Skeletal muscle tissue (tissue), 4 donors: ENCODE measurements around the gene L1CAM. TPM values are rescaled to one million over a fixed set of nuclear protein-coding genes. Genes with fewer than 3 reads are reported as not detected.

Experiments used
- H3K27ac ChIP-seq: one replicate; pipeline ENCODE4 v1.7.0; 2013; ENCODE audit warnings: mild to moderate bottlenecking, low read depth, low read length, inconsistent platforms
- H3K27me3 ChIP-seq, 3 donors: one replicate each; pipeline ENCODE4 v1.7.0; 2013; ENCODE audit warnings: low read length in 3 of 3; ENCODE audit not compliant: control insufficient read depth in 3 of 3, insufficient read depth in 3 of 3
- H3K36me3 ChIP-seq, 3 donors: one replicate each; pipeline ENCODE4 v1.7.0; 2013; ENCODE audit warnings: low read length in 3 of 3; ENCODE audit not compliant: control insufficient read depth in 3 of 3, insufficient read depth in 3 of 3
- H3K4me1 ChIP-seq, 3 donors: one replicate each; pipeline ENCODE4 v1.7.0; 2013; ENCODE audit warnings: low read length in 3 of 3, mild to moderate bottlenecking in 3 of 3; ENCODE audit not compliant: control insufficient read depth in 3 of 3, insufficient read depth in 3 of 3
- H3K4me3 ChIP-seq, 3 donors: one replicate each; pipeline ENCODE4 v1.7.0; 2013; ENCODE audit warnings: low read length in 3 of 3
- H3K9ac ChIP-seq, 3 donors: one replicate each; pipeline ENCODE4 v1.7.0; 2013; ENCODE audit warnings: low read length in 3 of 3, mild to moderate bottlenecking in 3 of 3, moderate library complexity in 2 of 3, low read depth in 1 of 3
- H3K9me3 ChIP-seq, 3 donors: one replicate each; pipeline ENCODE4 v1.7.0; 2013; ENCODE audit warnings: low read length in 3 of 3; ENCODE audit not compliant: control insufficient read depth in 3 of 3
- total RNA-seq: library from RNA; depleted of rRNA; stranded (reverse); fragments of >200 nt; gene quantifications from one replicate; pipeline ENCODE4 v1.2.3, GENCODE V29; 2014
- donor health status: Osteomylitis.

L1CAM gene
- total RNA-seq, 1 donor from 2014 or later = 1.6 TPM

- Histone ChIP-seq H3K9ac (no peak overlapping the region), H3K27me3 (peaks cover 0 to 24% (median 10%) of the 10 kb centered on the region in 3 donors), H3K36me3 (no peaks in the 10 kb centered on the region)
Measured at GRCh38 chrX:153857348-153857903, 28.5 kb downstream of the L1CAM start.

DNA sequence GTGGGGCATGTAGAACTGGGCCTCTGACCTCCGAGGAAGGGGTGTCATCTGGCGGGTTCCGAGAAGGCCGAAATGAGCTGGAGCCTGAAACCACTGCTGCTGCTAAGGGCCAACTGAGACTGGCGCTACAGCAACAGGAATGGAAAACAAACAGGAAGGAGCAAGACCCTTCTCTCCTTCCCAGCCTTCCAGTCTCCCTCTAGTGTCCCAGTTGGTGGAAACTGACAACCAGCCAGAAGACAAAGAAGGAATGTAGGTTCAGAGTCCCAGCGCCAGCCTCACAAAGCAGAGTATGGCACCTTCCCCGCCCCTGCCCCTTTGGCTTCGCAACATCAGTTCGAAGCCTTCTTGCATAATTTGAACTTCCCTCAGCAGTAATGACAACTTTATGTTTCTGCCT lies 31.3 kb downstream of the L1CAM start:
- Histone ChIP-seq H3K27me3 (peaks cover 0 to 29% (median 5%) of the 10 kb centered on the region in 3 donors), H3K9ac (no peak overlapping the region), H3K4me1 (no peaks in the 10 kb centered on the region), H3K9me3 (no peaks in the 10 kb centered on the region), H3K27ac (no peak overlapping the region), H3K4me3 (no peak overlapping the region), H3K36me3 (no peaks in the 10 kb centered on the region)

More at GRCh38 chrX:153857348-153857903, 28.5 kb downstream of the L1CAM start:
- H3K27ac ChIP-seq = no peak overlapping the region
- H3K4me1 ChIP-seq = no peaks in the 10 kb centered on the region
- no peak overlapping the region for H3K4me3 ChIP-seq
- H3K9me3 ChIP-seq = no peaks in the 10 kb centered on the region

- no peaks in the 10 kb centered on the region for H3K36me3 ChIP-seq
- H3K9ac ChIP-seq = no peak overlapping the region
- no peak overlapping the region for H3K27ac ChIP-seq
- no peaks in the 10 kb centered on the region for H3K9me3 ChIP-seq
- H3K27me3 ChIP-seq = peaks cover 0 to 29% (median 5%) of the 10 kb centered on the region in 3 donors
- no peaks in the 10 kb centered on the region for H3K4me1 ChIP-seq
- no peak overlapping the region for H3K4me3 ChIP-seq
Measured at GRCh38 chrX:153853902-153854267, 32.1 kb downstream of the L1CAM start.

DNA sequence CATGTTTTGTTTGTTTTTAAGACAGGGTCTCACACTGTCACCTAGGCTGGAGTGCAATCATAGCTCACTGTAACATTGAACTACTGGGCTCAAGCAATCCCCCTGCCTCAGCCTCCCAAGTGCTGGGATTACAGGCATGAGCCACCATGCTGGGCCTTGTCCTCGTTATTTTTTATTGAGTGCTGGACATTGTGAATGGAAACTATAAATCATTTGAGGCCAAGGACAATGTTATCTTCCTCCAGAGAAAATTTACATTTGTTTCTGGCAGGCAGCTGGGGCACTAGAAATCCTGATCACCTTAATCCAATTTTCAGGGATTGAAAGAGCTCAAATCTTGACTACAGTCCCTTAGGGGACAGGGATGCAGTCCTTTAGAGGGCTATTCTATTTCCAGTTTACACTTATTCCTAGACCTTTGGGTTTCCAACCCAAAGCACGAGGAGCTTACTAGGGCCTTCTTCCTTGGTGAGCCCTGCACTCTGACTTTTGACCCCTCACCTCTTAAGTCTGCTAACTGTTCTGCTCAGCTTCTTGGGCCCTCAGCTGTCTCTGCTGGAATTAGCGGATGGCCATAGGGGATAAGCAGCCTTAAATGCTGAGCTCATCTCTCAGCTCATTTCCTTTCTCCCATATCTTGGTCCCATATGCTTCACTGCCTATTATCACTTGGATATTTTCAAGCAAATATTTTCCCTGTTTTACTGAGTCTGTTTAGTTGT lies 32.6 kb downstream of the L1CAM start:
- H3K27ac ChIP-seq = no peak overlapping the region
- peaks cover 0 to 26% (median 5%) of the 10 kb centered on the region in 3 donors for H3K27me3 ChIP-seq
- no peak overlapping the region for H3K4me3 ChIP-seq
- H3K36me3 ChIP-seq = no peaks in the 10 kb centered on the region
- H3K9me3 ChIP-seq = no peaks in the 10 kb centered on the region
- H3K9ac ChIP-seq = no peak overlapping the region
- H3K4me1 ChIP-seq = no peaks in the 10 kb centered on the region

GRCh38 chrX:153851981-153852380 lies 34.0 kb downstream of the L1CAM start:
- Histone ChIP-seq H3K27me3 (peaks cover 0 to 24% (median 0%) of the 10 kb centered on the region in 3 donors), H3K36me3 (no peaks in the 10 kb centered on the region), H3K4me3 (no peak overlapping the region), H3K27ac (no peak overlapping the region), H3K9me3 (no peaks in the 10 kb centered on the region), H3K4me1 (no peaks in the 10 kb centered on the region), H3K9ac (no peak overlapping the region)

DNA sequence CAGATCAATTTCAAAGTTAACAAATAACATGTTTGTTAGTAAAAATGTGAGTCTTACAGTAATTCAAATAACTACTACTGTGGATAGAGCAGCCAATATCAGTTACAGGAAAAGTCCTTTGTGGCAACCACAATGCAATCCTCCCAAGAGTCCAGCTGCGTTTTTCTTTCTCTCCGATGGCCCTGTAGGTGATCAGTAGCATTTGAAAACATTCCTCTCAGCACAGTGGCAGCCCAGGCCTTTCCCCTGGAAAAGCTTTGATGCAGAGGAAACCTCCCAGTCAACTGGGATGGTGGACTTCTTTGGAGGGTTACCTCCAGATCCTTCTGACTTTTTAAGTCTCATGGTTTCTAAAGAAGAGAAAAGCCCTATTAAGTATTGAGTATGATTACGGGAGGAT lies 37.6 kb downstream of the L1CAM start:
- no peak overlapping the region for H3K9ac ChIP-seq
- H3K27me3 ChIP-seq = peaks cover 0 to 11% (median 0%) of the 10 kb centered on the region in 3 donors
- H3K27ac ChIP-seq = no peak overlapping the region
- no peak overlapping the region for H3K4me3 ChIP-seq
- no peaks in the 10 kb centered on the region for H3K36me3 ChIP-seq
- H3K9me3 ChIP-seq = no peaks in the 10 kb centered on the region
- H3K4me1 ChIP-seq = no peaks in the 10 kb centered on the region

- Histone ChIP-seq H3K9me3 (no peaks in the 10 kb centered on the region), H3K36me3 (no peaks in the 10 kb centered on the region), H3K4me3 (no peak overlapping the region), H3K27me3 (peaks cover 0 to 9% (median 0%) of the 10 kb centered on the region in 3 donors), H3K9ac (no peak overlapping the region), H3K27ac (no peak overlapping the region), H3K4me1 (no peaks in the 10 kb centered on the region)
Measured at GRCh38 chrX:153845842-153846241, 40.1 kb downstream of the L1CAM start.

DNA sequence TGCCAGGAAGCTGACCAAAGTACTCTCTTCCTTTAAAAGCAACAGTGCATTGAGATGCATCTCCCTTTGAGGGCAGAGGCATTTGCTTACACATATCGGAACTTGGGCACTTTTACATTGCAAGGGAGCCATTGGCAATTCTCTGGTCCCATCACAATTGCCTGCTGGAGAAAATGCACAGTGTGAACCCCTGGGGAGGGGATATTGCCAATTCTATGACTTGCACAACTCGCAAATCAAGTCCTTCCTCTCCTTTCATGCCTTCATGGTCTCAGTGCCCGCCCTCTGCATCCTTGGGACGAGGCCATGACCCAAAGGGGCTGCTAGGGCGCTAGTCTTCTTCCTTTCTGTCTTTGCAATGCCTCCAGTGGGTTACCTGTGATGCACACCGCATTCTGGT lies 40.8 kb downstream of the L1CAM start:
- no peak overlapping the region for H3K4me3 ChIP-seq
- H3K9me3 ChIP-seq = no peaks in the 10 kb centered on the region
- no peak overlapping the region for H3K9ac ChIP-seq
- H3K27ac ChIP-seq = no peak overlapping the region
- peaks cover 0 to 7% (median 0%) of the 10 kb centered on the region in 3 donors for H3K27me3 ChIP-seq
- no peaks in the 10 kb centered on the region for H3K4me1 ChIP-seq
- H3K36me3 ChIP-seq = no peaks in the 10 kb centered on the region

- no peaks in the 10 kb centered on the region for H3K36me3 ChIP-seq
- no peaks in the 10 kb centered on the region for H3K4me1 ChIP-seq
- peaks cover 0 to 7% (median 0%) of the 10 kb centered on the region in 3 donors for H3K27me3 ChIP-seq
- H3K9ac ChIP-seq = no peak overlapping the region
- H3K27ac ChIP-seq = no peak overlapping the region
- H3K4me3 ChIP-seq = no peak overlapping the region
- no peaks in the 10 kb centered on the region for H3K9me3 ChIP-seq
Measured at GRCh38 chrX:153844509-153845082, 41.4 kb downstream of the L1CAM start.

- Histone ChIP-seq H3K9me3 (no peaks in the 10 kb centered on the region), H3K27me3 (peaks cover 0 to 9% (median 0%) of the 10 kb centered on the region in 3 donors), H3K36me3 (no peaks in the 10 kb centered on the region), H3K27ac (no peak overlapping the region), H3K4me3 (no peak overlapping the region), H3K4me1 (peaks cover 0 to 3% (median 0%) of the 10 kb centered on the region in 3 donors), H3K9ac (no peak overlapping the region)
Measured at GRCh38 chrX:153836921-153837320, 49.1 kb downstream of the L1CAM start.
